HFF-Myc (cell line): Measurements from ENCODE around the gene LRP2BP.

ENCODE experiments used
- DNase-seq: peaks from one replicate; pipeline ENCODE4 v3.0.0-alpha.2; 2011; ENCODE audit warnings: low read depth; ENCODE audit errors: extremely low read depth
- H3K4me3 ChIP-seq: replicated peaks from 2 replicates; pipeline ENCODE4 v1.5.1; 2011; ENCODE audit warnings: low read depth, mild to moderate bottlenecking, control low read depth, low read length
- TF ChIP-seq, protein P1 (sequence below): IDR thresholded peaks from 2 replicates; pipeline ENCODE4 v1.5.1; 2012; ENCODE audit warnings: mild to moderate bottlenecking, low read depth, low read length, control low read depth; ENCODE audit errors: missing control alignments

LRP2BP gene

DNA sequence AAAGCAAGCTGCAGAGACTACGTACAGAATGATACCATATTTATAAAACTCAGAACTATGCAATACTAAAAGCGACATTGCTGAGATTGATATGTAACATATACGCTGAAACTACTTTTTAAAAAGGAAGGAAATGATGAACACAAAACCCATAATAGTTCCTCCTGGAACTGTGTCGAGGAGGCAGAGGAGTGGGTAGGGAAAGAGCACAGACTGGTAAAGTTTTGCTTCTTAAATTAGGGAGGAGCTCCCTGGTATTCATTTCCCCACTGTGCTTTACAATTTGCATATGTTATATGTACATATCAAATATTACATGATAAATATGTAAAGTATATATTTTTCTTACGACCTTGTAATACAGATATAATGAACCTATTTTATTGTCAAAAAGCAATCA is 16.1 kb upstream of the LRP2BP start:
- DNase-seq: no peak
- TF ChIP-seq, protein P1, sequence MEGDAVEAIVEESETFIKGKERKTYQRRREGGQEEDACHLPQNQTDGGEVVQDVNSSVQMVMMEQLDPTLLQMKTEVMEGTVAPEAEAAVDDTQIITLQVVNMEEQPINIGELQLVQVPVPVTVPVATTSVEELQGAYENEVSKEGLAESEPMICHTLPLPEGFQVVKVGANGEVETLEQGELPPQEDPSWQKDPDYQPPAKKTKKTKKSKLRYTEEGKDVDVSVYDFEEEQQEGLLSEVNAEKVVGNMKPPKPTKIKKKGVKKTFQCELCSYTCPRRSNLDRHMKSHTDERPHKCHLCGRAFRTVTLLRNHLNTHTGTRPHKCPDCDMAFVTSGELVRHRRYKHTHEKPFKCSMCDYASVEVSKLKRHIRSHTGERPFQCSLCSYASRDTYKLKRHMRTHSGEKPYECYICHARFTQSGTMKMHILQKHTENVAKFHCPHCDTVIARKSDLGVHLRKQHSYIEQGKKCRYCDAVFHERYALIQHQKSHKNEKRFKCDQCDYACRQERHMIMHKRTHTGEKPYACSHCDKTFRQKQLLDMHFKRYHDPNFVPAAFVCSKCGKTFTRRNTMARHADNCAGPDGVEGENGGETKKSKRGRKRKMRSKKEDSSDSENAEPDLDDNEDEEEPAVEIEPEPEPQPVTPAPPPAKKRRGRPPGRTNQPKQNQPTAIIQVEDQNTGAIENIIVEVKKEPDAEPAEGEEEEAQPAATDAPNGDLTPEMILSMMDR: no peak
- no peak overlapping the region for H3K4me3 ChIP-seq

DNA sequence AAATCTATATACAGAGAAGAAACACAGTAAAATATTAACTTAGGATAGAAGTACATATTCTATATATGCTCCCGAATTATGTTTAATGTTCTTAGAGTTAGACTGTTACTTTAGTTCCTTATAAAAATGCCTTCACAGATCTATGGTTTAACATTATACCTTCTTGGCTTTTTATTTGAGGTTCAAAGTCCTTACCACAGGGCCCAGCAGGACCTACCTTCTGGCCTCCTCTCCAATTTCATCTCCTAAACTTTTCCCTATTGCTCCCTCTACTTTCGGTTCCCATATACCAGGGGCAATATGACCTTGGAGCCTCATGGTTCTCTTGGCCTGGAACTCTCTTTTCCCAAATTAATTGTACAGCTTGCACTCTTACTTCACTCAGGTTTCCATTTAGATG is 12.7 kb upstream of the LRP2BP start:
- no peak overlapping the region for H3K4me3 ChIP-seq
- TF ChIP-seq, protein P1: no peak
- DNase-seq: no peak

DNA sequence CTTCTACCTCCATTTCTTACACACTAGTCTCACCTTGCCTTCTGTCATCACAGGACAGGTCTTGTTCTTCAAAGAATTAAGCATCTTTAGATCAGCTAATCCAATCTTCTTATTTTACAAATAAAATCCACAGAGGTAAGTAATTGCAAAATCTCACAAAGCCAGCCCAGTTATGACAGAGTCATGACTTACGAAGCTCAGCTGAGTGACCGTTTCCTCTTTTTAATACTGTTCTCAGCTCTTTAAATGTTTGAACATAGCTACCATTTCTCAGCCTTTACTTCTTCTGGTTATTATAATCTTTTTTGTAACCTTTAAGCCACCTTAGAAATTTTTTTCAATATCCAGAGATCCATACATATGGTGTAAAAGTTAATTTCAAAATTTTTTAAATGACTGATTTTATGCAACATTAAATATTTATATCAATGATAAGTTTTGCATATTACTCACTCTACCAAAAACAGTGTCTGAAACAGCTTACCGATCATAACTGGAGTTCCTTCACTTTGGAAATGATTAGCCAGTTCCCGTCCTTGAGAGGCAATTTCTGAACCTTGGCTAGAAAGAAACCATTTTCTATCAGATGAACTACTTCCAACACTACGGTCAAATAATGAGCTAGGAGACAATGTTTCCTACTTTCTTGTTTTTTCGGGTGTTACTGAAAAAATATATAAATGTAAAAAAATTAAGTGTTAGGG is 9.7 kb upstream of the LRP2BP start:
- no peak overlapping the region for H3K4me3 ChIP-seq
- DNase-seq: no peak
- TF ChIP-seq, protein P1: no peak

DNA sequence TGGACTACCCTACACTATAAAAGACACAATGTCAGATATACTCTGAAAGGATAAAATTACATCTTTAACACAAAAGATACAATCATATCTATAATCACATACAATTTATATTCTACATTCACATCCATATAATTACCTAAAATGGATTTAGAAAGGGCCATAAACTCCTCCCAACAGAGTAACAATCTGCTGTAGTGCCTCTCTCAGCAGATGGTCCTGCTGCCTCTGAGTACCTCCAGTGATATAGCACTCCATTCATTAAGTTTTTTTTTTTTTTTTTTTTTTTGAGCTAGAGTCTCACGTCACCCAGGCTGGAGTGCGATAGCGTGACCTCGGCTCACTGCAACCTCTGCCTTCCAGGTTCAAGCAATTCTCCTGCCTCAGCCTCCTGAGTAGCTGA is 8.3 kb upstream of the LRP2BP start:
- DNase-seq: no peak
- TF ChIP-seq, protein P1: no peak
- no peak overlapping the region for H3K4me3 ChIP-seq

DNA sequence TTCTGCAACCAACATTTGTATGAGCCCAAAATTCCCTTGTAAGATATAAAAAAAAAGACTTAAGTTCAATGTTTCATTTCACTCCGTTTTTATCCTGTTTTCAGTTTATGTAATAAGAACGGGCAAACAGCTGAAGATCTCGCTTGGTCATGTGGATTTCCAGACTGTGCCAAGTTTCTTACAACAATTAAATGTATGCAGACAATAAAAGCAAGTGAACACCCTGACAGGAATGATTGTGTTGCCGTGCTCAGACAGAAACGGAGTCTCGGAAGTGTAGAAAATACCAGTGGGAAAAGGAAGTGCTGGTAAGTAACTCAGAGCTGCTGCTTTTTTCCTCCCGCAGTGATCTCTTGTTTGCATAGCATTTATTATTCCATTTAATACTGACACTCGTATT is 3.7 kb upstream of the LRP2BP start:
- H3K4me3 ChIP-seq: no peak overlapping the region
- no peak for DNase-seq
- TF ChIP-seq, protein P1: no peak

DNA sequence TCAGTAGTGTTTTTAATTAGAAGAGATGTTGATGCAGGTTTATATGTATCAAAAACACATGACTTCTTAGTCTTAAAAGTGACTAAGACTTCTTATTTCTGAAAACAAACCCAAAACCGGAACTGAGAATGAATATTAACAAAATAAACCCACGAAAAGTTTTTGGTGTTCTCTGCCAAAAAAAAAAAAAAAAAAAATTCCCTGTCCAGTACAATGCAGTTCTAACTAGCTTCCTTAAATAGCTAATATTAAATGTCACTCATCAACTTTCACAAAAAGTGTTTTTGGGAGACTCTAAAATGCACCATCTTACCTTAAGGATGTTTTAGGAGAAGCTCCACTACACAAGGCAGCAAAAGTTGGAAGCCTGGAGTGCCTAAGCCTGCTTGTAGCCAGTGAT is 2.9 kb upstream of the LRP2BP start:
- no peak for DNase-seq
- H3K4me3 ChIP-seq: no peak overlapping the region

More for the DNA sequence above, 2.9 kb upstream of the LRP2BP start:
- TF ChIP-seq, protein P1: no peak
